ENCODE data around the gene SLC30A2. TPM values are rescaled to one million over a fixed set of nuclear protein-coding genes. Genes with fewer than 3 reads are reported as not detected.

Gene SLC30A2
- total and polyA plus RNA-seq, 2 of the 13 experiments (the other 11 are each of a cell fraction or from before 2014, with no cell fraction given): not detected

DNA sequence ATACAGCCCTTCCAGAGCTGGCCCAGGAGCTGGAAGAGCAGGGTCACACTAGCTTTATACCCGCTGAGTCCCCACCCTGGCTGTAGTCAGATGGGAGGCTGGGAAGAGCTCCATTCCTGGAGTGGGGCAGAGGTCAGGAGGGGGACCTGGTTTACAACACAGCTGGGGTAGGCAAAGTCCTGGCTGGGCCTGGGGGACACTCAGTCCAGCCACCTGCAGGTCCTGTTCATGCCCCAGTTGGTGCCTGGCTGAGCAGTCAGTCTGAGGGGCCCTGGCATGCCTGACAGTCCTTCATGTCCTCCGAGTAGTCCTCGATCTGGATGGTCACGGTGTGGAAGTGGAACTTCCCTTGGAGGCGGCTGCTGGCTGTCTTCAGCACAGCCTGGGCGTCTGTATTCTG lies 7.0 kb downstream of the SLC30A2 start:
- ChIA-PET POLR2A (no interaction called here), CTCF (ENCODE audit: low intra/inter-chr PET ratio, low total read pairs) (no interaction called here)
- Histone ChIP-seq H3K4me2 (ENCODE audit: low read depth, low read length) (no peak overlapping the region), H3K9ac (ENCODE audit: insufficient read depth, low read depth, low read length) (no peak overlapping the region), H3K36me3 (replicated peaks in 1 of 2; ENCODE audit: control insufficient read depth in 1 of 2, insufficient read depth in 2 of 2, low read length in 2 of 2) (no peaks in the 10 kb centered on the region), H3K9me3 (ENCODE audit: low read length) (no peaks in the 10 kb centered on the region), H3K27ac (ENCODE audit: extremely low read length, insufficient read depth, low read length) (no peak overlapping the region), H3K4me3 (replicated peaks in 1 of 3; ENCODE audit: insufficient read depth in 1 of 3, low read depth in 2 of 3, low read length in 3 of 3) (no peak overlapping the region), H3K27me3 (ENCODE audit: control insufficient read depth in 1 of 2, insufficient read depth in 2 of 2, low read length in 2 of 2) (peaks cover 7 to 59% of the 10 kb centered on the region in 2 experiments), H2AFZ (ENCODE audit: low read length) (no peak overlapping the region), H4K20me1 (ENCODE audit: insufficient read depth, low read length) (no peaks in the 10 kb centered on the region), H3K79me2 (ENCODE audit: insufficient read depth, low read length) (no peaks in the 10 kb centered on the region), H3K4me1 (ENCODE audit: insufficient read depth, low read length) (peaks cover 32% of the 10 kb centered on the region)
- TF ChIP-seq ZNF577 (CRISPR knock-in tag; IDR thresholded peaks at IDR 0.05; ENCODE audit: borderline replicate concordance, low read depth) (no peak), MTA1 (CRISPR knock-in tag; IDR thresholded peaks at IDR 0.05; ENCODE audit: borderline replicate concordance) (no peak), CTCF (CRISPR knock-in tag; IDR thresholded peaks at IDR 0.05) (no peak), KLF6 (CRISPR knock-in tag; IDR thresholded peaks at IDR 0.05) (no peak), ZNF547 (CRISPR knock-in tag; IDR thresholded peaks at IDR 0.05) (no peak), TP53 (CRISPR knock-in tag; conservative IDR thresholded peaks at IDR 0.05) (no peak), THYN1 (CRISPR knock-in tag; IDR thresholded peaks at IDR 0.05; ENCODE audit: borderline replicate concordance, low read depth) (no peak), ZNF451 (CRISPR knock-in tag; IDR thresholded peaks at IDR 0.05) (no peak), PHF5A (CRISPR knock-in tag; IDR thresholded peaks at IDR 0.05; ENCODE audit: low read depth, unreplicated experiment) (no peak), ZNF383 (CRISPR knock-in tag; IDR thresholded peaks at IDR 0.05; ENCODE audit: borderline replicate concordance) (no peak), ZNF263 (CRISPR knock-in tag; IDR thresholded peaks at IDR 0.05) (no peak)
- TF ChIP-seq, protein P1, sequence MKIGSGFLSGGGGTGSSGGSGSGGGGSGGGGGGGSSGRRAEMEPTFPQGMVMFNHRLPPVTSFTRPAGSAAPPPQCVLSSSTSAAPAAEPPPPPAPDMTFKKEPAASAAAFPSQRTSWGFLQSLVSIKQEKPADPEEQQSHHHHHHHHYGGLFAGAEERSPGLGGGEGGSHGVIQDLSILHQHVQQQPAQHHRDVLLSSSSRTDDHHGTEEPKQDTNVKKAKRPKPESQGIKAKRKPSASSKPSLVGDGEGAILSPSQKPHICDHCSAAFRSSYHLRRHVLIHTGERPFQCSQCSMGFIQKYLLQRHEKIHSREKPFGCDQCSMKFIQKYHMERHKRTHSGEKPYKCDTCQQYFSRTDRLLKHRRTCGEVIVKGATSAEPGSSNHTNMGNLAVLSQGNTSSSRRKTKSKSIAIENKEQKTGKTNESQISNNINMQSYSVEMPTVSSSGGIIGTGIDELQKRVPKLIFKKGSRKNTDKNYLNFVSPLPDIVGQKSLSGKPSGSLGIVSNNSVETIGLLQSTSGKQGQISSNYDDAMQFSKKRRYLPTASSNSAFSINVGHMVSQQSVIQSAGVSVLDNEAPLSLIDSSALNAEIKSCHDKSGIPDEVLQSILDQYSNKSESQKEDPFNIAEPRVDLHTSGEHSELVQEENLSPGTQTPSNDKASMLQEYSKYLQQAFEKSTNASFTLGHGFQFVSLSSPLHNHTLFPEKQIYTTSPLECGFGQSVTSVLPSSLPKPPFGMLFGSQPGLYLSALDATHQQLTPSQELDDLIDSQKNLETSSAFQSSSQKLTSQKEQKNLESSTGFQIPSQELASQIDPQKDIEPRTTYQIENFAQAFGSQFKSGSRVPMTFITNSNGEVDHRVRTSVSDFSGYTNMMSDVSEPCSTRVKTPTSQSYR (CRISPR knock-in tag; IDR thresholded peaks at IDR 0.05; ENCODE audit: borderline replicate concordance): no peak
- no CpG with 5 or more reads among the region's 6 CpGs for WGBS (ENCODE audit: low lambda C conversion rate)
- DNase-seq (ENCODE audit: low spot score): no peak
- intact Hi-C loops (cut with micrococcal nuclease; ENCODE audit: unreplicated experiment) (loop anchor here (5.0 kb wide), 2 partner anchors 73 to 123 kb away; partner anchors contain the start of gene PDIK1L), in situ Hi-C loops (cut with HindIII; ENCODE audit: extremely low pct_ligation_motif_present, low pct_unique_long_range_greater_than_20kb) (no loop called here)
- BruUV-seq (replicated peaks): no TSS peak
- FAIRE-seq: no peak
- ATAC-seq: no peak
